OCI-LY3 (cell line): ENCODE results near the gene TMEM229A.

ENCODE experiments used
- EZH2phosphoT487 ChIP-seq: fragments of 200-600 bp; shearing (Covaris generic); IDR thresholded peaks from 2 replicates; pipeline ENCODE4 v1.6.1; 2018; ENCODE audit warnings: antibody characterized with exemption, mixed run types, low read depth
- TF ChIP-seq, protein P1 (sequence below): fragments of 200-600, 300-600 bp; sonication (generic); IDR thresholded peaks from 2 replicates; pipeline ENCODE4 v1.5.1; 2014; ENCODE audit warnings: antibody characterized with exemption, low read length, low read depth

DNA sequence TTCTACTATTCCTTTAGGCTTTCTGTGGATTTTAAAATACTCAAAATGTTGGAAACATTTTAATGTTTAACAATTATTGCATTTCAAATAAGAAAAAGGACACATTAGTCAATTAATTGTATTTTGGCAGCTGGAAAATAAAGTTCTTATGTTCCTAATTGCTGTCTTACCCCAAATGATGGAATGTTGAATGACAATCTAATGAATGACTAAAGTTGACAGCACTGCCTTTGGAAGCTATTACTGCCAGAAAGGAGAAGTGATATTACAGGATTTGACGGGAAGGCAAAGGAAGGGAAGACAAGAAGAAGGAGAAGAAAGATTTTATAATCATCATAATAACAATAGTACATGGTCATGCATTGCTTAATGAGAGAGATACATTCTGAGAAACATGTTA lies 23.4 kb upstream of the TMEM229A start:
- TF ChIP-seq, protein P1, sequence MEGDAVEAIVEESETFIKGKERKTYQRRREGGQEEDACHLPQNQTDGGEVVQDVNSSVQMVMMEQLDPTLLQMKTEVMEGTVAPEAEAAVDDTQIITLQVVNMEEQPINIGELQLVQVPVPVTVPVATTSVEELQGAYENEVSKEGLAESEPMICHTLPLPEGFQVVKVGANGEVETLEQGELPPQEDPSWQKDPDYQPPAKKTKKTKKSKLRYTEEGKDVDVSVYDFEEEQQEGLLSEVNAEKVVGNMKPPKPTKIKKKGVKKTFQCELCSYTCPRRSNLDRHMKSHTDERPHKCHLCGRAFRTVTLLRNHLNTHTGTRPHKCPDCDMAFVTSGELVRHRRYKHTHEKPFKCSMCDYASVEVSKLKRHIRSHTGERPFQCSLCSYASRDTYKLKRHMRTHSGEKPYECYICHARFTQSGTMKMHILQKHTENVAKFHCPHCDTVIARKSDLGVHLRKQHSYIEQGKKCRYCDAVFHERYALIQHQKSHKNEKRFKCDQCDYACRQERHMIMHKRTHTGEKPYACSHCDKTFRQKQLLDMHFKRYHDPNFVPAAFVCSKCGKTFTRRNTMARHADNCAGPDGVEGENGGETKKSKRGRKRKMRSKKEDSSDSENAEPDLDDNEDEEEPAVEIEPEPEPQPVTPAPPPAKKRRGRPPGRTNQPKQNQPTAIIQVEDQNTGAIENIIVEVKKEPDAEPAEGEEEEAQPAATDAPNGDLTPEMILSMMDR: no peak
- no peak for TF ChIP-seq EZH2phosphoT487
